Measurements from ENCODE around the gene VSIG10L2. TPM values are rescaled to one million over a fixed set of nuclear protein-coding genes. Genes with fewer than 3 reads are reported as not detected.

Gene VSIG10L2
- total RNA-seq, 1 donor from 2014 or later = not detected

Other genes with a start within 250 kb of the VSIG10L2 start
- gene PATE1, start 199.8 kb upstream of the VSIG10L2 start, total RNA-seq = not detected in 2 replicates
- gene PATE2, start 167.2 kb upstream of the VSIG10L2 start, total RNA-seq = 0.27 TPM in 1 of 2 replicates, not detected in the other
- gene PATE3, start 157.9 kb upstream of the VSIG10L2 start, total RNA-seq = not detected in 2 replicates
- not detected in 2 replicates for gene PATE4, start 112.7 kb upstream of the VSIG10L2 start, total RNA-seq
- 3.6 and 5.5 TPM in 2 replicates for gene HYLS1, start 58.4 kb upstream of the VSIG10L2 start, total RNA-seq
- 15.1 and 17.6 TPM in 2 replicates for gene PUS3, start 42.8 kb upstream of the VSIG10L2 start, total RNA-seq
- gene DDX25, start 41.5 kb upstream of the VSIG10L2 start, total RNA-seq = 1.2 and 1.5 TPM in 2 replicates
- 8.1 and 10.4 TPM in 2 replicates for gene CDON, start 116.8 kb downstream of the VSIG10L2 start, total RNA-seq

All from kidney epithelial cell (primary cell).